Activated CD4-positive, alpha-beta T cell treated with anti-CD3 and anti-CD28 coated beads, Interleukin-10, Interleukin-2, amounts not matched to agents 100 ng/mL and 50 ng/mL, durations not matched to agents 16 hours and 8 hours (primary cell): ENCODE results near the gene ANKRD33B.

ENCODE experiments used
- DNase-seq: peaks from one replicate; pipeline ENCODE4 v3.0.0-alpha.2; 2020

Gene ANKRD33B

GRCh38 chr5:10580531-10581423 lies 16.9 kb downstream of the ANKRD33B start:
- no peak for DNase-seq

DNA sequence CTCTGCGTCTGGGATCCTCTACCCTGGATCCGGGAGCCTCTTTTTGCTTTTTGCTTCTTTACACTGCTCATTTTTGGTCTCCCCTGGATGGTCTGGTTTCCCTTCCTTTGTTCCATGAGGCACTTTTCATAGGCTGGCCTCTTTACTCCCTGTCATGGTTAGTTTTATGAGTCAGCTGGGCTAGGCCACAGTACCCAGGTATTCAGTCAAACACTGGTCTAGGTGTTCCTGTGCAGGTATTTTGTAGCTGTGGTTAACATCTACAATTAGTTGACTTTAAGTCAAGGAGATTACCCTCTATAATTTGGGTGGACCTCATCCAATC lies 17.5 kb downstream of the ANKRD33B start:
- no peak for DNase-seq

DNA sequence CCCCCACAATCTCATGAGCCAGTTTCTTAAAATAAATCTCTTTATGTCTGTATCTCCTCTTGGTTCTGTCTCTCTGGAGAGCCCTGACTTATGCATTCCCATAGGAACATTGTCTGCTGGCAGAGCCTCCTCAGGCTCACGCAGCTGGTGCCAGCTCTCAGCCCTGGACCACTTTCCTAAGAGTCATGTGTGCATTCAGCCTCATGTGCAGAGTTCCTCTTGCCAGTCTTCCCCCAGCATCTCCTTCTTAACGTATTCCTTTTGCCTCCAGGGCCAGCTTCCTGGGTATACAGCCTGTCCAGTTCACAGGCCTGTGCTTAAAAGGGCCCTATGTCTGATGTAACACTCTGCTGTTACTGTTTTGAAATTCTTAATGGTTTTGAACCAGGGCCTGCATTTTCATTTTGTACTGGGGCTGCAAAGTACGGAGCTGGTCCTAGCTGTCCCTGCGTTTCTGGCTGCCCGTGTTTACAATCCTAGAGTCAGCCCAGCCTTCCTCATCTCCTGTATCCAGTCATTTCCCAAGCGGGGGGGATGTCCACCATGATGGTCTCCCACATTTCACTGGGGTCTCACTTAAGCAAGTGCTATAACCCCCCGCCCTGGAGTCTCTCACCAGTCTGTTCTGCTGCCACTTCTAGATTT lies 18.1 kb downstream of the ANKRD33B start:
- DNase-seq: no peak

GRCh38 chr5:10582512-10582897 lies 18.6 kb downstream of the ANKRD33B start:
- DNase-seq: no peak

- peak; percentile 59 for DNase-seq
Measured at GRCh38 chr5:10583663-10584572, 20.0 kb downstream of the ANKRD33B start.

GRCh38 chr5:10584714-10585517 lies 21.0 kb downstream of the ANKRD33B start:
- no peak for DNase-seq

DNA sequence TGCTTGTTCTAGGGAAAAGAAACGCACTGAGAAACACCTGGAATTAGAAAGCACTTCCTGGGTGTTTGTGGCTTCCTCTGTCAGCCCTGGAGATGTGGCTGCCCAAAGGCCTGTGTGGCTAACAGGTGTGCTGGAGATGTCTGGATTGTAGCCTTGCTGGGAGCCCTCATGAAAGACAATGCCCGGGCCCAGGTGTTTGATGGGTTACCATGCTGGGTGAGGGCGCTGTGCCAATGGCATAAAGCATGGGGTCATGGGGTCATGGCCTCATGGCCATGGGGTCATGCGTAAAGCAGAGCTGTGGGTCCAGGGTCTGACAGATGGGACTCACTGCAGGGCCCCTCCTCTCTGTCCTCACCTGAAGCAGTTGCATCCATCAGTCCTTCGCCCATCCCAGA lies 21.6 kb downstream of the ANKRD33B start:
- no peak for DNase-seq

DNA sequence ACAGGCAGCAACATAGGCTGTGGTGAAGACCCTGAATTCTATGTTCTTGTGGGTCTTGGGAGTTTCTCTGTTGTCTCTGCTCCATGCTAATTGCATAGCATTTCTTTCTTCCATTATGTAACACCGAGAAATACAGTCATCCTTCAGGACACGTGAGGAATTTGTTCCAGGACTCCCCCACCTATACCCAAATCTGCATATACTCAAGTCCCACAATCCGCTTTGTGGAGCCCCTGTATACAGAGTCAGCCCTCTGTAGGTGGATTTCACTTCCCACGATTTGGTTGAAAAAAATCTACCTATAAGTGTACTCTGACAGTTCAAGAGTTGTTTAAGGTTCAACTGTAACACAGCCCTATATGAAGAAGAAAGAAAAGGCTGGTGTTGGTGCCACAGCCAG lies 22.1 kb downstream of the ANKRD33B start:
- DNase-seq: no peak

GRCh38 chr5:10586555-10586954 lies 22.7 kb downstream of the ANKRD33B start:
- DNase-seq: no peak

DNA sequence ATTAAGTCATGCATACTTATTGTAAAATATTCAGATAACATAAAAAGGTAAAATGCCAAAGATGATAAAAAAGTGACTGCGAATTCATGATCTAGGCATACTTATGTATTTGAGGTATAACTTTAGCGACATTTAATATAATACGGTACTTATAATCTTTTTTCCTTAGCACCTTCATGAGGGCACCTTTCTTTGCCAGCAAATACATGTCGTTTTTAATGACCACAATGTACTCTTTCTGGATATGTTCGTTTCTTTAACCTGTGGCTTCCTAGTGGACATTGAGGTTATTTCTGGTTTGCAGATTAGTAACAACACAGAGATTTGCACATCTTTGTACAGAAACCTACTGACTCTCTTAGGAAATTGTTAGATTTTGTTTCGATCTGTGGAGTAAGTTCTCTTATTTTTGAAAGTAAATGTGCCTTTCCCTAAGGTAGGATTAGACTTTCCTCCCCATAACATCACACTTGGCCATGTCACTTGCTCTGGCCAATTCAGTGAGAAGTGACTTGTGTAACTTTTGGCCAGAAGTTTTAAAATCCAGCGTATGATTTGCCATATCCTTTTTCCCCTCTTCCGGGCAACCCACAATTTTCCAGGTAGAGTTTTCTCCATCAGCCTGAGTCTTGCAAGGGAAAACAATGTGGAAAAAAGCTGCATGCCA lies 24.4 kb downstream of the ANKRD33B start:
- DNase-seq: no peak

DNA sequence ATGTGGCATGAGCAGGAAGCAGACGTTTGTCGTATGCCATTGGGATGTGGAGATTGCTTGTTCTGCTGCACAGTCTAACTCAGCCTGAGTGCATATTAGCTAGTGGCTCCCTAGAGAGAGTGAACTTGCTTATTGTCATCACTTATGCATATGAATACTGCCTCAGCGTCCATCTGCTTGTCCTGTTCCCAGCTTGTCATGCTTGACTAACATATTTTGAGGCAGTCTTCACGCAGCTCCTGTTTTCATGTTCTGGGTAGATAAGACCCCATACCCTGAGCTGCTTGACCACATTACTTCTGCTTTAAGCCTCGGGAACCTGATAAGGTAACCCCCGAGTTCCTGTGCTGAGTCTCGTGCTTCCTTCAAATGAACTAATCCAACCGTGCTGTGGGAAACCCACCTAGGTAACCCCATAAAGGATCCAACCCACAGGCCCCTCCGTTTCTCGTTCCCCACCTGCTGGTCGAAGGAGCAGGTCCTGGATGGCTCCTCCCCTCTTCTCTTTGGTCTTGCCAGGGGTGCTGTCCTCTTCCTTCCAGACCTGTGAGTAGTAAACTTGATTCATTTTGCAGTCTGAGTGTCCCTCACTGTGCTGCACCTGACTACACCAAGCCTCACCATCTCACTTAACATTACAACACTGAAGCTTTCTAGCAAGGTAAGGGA lies 25.0 kb downstream of the ANKRD33B start:
- DNase-seq: no peak

GRCh38 chr5:10590226-10590999 lies 26.5 kb downstream of the ANKRD33B start:
- no peak for DNase-seq

DNA sequence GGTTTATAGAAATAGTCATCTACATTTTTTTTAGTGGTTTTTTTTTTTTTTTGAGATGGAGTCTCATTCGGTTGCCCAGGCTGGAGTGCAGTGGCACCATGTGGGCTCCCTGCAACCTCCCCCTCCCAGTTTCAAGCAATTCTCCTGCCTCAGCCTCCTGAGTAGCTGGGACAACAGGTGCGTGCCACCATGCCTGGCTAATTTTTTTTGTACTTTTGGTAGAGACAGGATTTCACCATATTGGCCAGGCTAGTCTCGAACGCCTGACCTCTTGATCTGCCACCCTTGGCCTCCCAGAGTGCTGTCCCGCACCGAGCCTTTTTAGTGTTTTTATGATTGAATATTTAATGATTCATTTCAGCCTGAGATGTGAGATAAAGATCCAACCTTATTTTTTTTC lies 27.3 kb downstream of the ANKRD33B start:
- no peak for DNase-seq

DNA sequence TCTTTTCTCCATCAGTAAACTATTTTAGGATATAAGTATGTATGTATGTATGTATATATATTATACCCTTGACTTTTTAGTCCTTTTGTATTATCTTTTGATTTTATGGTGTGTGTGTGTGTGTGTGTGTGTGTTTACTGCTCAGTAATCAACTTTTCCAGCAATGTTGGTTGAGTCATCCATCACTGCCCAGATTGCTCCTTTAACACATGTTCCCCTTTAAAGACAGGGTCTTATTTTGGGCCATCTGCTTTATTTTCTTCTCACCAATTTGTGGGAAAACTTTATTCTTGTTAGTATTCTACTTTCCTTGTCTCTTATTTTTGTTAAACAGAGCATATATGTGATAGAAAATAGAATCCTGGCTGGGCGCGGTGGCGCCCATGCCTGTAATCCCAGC lies 28.1 kb downstream of the ANKRD33B start:
- DNase-seq: no peak

DNA sequence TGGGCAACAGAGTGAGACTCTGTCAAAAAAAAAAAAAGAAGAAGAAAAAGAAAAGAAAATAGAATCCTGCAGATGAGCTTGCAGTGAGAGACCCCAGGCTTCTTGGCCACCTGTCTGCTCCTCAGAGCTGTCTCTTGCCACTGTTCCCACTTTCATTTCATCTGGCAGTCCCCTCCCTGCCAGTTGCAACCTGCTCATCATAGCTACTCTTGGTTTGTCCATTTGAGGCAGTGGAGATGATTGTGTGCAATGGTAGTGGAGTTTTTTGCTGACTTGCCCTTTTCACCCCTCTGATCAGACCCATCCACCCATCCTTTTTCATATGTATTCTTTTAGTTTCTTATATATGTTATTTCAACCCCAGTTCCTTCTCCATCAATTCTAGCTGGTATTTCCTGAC lies 28.7 kb downstream of the ANKRD33B start:
- DNase-seq: no peak

DNA sequence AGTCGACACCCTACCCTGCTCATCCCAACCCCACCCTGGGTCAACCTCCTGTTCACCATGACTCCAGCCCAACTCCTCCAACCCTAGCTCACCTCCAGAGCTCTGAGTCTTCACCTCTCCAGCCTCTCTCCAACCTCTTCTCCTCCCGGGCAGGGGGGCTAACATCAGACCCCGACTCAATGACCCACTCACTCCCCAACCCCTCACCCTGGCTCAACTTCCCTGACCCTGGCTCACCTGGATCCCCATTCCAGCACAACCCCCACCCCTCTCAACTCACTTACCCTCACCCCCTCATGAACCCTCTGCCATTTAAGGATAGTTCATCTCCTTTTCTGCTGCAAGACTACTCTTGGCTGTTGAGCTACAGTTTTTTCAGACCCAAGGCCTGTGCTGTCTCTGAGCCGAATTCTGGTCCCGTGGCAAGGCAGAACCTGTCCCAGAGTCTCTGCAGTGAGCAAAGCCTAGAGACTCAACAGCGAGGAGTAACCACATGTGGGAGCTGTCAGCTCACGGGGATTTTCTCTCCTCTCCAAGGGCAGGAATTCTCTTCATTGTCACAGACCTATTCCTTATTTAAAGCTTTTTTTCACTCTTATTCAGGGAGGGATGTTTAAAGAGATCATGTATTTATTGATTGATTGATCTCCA lies 29.8 kb downstream of the ANKRD33B start:
- no peak for DNase-seq

GRCh38 chr5:10594591-10595210 lies 30.8 kb downstream of the ANKRD33B start:
- DNase-seq: no peak

DNA sequence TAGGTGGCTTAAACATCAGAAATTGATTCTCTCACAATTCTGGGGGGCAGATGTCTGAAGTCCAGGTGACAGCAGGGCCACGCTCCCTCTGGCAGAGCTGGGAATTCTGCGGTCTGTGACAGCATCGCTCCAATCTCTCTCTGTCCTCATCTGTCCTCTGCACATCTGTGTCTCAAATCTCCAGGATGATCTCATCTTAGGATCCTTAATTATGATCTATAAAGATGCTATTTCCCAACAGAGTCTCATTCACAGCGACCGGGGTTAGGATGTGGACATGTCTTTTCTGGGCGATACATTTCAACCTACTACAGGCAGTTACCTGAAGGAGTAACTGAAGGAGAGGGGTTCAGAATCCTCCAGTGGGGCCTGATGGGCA lies 31.4 kb downstream of the ANKRD33B start:
- DNase-seq: no peak

GRCh38 chr5:10595672-10596309 lies 31.9 kb downstream of the ANKRD33B start:
- peak; percentile 85 for DNase-seq
